Right forelimb (tissue), 1 donor: ENCODE data around the gene MYRF.

Experiments
- DNase-seq: peaks from one replicate; pipeline ENCODE4 v3.0.0-alpha.2; 2018

The MYRF gene

DNA sequence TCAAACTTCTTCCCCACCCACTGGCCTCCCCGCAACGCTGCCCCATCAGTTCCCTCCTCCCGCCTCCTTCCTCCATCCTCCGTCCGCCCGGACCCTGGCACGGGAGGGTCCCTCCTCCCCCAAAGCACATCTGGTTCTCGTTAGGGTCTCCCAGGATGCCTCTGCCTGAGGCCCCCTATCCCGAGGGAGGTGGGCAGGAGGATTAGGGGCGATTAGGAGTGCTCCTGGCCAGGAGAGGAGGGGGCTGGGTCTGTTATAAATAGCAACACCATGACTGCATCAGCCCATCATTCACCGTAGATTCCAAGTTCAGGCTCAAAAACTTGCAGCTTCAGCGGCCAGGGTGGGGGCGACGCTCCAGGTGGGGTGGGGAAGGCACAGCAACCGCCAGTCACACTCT, 10.4 kb downstream of the MYRF start:
- no peak for DNase-seq

GRCh38 chr11:61763930-61764605, 11.6 kb downstream of the MYRF start:
- no peak for DNase-seq

GRCh38 chr11:61764606-61765260, 12.3 kb downstream of the MYRF start:
- DNase-seq, result no peak

- no peak for DNase-seq
Observed at GRCh38 chr11:61765550-61766253, 13.3 kb downstream of the MYRF start.

- no peak for DNase-seq
Observed at GRCh38 chr11:61766353-61766841, 14.0 kb downstream of the MYRF start.

GRCh38 chr11:61768376-61769076, 16.1 kb downstream of the MYRF start:
- no peak for DNase-seq

DNA sequence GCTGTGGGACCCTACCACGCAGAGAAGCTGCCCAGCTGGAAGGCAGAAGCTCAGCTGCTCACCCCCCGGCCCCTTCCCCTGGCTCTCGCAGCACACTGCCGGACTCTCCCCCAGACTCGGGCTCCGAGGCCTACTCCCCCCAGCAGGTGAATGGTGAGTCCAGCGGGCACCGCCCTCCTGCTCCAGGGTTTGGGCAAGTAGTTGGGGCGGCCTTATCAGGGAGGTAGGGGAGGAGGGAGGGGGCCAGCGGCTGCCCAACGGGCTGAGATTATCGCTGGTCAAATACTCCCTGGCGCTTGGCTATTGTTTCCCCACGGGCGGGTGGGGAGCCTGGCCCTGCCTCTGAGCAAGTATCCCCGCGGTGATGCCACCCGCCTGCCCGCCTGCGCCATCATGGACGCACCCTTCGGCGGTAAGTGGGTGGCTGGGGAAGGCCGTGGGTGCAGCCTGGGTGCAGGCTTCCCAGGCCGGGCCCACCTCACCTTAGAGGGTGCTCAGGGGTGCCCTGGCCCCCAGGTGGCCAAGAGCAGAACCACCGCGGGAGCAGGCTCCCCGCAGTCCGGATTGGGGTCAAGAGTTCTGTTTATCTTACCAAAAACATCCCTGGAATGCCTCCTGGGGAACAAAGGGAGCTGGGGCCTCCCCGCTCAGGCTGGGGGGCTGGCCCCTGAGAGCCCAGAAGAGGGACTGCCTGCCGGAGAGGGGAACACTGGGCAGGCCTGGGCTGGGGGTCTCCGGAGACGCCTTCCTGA, 16.9 kb downstream of the MYRF start:
- no peak for DNase-seq

GRCh38 chr11:61769946-61770683, 17.7 kb downstream of the MYRF start:
- no peak for DNase-seq

- DNase-seq, result no peak
Observed at GRCh38 chr11:61771195-61771894, 18.9 kb downstream of the MYRF start.

- DNase-seq, result no peak
Observed at GRCh38 chr11:61771985-61772455, 19.6 kb downstream of the MYRF start.

GRCh38 chr11:61773356-61773755, 20.9 kb downstream of the MYRF start:
- no peak for DNase-seq

DNA sequence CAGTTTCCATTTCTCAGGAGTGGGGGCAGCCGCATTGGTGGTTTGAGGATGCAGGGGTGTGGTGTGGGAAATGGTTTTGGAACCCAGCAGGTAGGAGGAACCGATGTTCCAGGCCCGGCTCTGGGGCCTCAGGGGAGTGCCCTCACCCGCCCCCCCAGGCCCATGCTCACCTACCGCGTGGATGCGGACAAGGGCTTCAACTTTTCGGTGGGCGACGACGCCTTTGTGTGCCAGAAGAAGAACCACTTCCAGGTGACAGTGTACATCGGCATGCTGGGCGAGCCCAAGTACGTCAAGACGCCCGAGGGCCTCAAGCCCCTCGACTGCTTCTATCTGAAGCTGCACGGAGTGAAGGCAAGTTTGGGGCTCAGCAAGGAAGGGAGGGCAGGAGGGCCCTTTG, 21.4 kb downstream of the MYRF start:
- no peak for DNase-seq

GRCh38 chr11:61774411-61774810, 22.0 kb downstream of the MYRF start:
- no peak for DNase-seq

GRCh38 chr11:61775106-61775505, 22.7 kb downstream of the MYRF start:
- no peak for DNase-seq

DNA sequence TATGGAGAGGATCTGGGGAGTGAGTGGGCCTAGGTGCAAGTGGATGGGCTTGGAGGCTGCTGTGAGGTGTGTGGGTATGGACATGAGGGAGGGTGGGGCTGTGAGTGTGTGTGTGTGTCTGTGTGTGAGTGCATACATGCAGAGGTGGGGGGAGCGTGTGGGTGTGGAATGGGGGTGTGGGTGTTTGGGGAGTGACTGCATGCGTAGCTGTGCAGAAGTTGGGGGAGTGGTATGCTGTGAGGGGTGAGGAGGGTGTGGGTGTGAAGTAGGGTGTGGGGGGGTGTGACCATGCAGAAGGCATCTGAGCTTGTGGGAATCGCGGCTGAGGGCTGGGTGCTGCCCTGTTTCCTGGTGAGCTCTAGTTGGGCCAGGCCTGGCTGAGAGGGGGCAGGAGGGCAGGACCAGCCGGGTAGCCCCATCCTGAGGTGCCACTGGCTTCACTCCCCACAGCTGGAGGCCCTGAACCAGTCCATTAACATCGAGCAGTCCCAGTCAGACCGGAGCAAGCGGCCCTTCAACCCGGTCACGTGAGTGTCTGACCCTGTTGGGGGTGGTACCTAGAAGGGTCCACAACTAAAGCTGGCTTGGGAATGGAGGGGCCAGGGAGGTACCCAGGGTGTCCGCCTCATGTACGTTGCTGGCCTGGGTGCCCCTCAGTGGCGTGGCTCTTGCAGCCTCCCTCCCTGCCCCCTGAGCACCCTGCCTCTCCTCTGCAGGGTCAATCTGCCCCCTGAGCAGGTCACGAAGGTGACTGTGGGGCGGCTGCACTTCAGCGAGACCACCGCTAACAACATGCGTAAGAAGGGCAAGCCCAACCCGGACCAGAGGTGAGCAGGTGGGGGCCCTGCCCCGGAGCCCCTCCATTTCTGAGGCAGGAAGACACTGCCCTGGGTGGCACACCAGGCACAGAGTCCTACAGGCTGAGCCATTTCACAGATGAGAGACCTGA, 23.4 kb downstream of the MYRF start:
- DNase-seq, result no peak

DNA sequence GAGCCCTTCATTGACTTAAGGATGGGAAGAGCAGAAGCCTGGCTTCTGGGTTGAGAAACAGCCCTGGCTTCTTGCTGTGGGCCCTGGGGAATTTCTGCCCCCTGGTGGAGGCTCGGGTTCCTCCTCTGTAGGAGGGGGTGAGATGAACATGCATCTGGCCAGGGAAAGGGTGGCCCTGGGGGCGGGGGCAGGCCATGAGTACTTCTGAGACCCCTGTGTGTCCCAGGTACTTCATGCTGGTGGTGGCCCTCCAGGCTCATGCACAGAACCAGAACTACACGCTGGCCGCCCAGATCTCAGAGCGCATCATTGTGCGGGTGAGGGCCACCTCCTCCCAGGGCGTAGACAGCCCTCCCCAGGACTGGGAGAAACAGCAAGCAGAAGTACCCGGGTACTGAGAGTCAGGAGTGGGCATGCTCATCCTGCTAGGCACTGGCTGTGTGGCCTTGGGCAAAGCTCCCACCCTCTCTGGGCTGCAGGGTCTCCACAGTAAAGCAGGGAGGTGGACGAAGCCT, 24.2 kb downstream of the MYRF start:
- DNase-seq, result no peak

DNA sequence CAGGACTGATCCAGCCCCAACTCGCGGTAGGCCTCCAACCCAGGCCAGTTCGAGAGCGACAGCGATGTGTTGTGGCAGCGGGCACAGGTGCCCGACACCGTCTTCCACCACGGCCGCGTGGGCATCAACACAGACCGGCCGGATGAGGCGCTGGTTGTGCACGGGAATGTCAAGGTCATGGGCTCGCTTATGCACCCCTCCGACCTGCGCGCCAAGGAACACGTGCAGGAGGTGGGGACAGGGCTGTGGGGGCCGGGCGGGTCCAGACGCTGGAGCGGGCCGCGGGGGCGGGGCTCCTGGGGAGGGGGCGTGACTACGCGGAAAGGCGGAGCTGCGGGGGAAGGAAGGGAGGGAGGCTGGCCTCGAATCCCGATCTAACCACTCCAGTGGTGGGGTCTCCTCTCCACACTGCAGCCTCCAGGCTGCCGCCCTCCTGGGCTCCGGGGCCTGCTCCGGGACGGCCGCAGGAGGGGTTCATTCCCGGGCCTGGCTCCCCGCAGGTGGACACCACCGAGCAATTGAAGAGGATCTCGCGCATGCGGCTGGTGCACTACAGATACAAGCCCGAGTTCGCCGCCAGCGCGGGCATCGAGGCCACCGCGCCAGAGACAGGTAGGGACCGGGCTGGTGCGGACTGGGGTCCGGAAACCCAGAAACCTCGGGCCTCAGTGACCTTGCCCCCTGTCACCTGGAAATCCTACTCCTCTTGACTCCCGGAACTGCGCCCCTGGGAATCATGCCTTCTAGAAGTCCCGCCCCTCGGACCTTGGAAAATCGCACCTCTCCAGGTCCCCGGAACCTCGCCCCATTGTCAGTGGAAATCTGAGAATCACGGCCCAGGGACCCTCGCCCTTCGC, 25.0 kb downstream of the MYRF start:
- no peak for DNase-seq

DNA sequence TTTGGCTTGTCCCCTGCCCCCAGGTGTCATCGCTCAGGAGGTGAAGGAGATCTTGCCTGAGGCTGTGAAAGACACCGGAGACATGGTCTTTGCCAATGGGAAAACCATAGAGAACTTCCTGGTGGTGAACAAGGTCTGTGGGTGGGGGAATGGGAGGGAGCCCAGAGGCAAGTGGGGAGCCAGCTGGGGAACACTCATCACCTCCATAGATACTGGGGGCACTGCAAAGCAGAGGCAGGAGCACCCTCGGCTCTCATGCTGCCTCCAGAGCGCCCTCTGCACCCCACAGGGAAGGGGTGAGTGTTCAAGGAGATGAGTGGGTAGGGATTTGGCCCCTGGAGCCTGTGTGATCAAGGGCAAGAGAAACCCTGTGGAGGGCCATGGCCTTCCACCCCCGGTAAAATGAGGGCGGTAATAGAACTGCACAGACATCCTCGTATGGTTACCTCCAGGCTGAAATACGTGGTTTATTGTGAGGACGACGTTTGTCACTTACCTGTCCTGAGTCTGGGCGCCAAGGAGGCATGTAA, 26.0 kb downstream of the MYRF start:
- DNase-seq, result no peak
